ENCODE measurements around the gene TRIP6.

DNA sequence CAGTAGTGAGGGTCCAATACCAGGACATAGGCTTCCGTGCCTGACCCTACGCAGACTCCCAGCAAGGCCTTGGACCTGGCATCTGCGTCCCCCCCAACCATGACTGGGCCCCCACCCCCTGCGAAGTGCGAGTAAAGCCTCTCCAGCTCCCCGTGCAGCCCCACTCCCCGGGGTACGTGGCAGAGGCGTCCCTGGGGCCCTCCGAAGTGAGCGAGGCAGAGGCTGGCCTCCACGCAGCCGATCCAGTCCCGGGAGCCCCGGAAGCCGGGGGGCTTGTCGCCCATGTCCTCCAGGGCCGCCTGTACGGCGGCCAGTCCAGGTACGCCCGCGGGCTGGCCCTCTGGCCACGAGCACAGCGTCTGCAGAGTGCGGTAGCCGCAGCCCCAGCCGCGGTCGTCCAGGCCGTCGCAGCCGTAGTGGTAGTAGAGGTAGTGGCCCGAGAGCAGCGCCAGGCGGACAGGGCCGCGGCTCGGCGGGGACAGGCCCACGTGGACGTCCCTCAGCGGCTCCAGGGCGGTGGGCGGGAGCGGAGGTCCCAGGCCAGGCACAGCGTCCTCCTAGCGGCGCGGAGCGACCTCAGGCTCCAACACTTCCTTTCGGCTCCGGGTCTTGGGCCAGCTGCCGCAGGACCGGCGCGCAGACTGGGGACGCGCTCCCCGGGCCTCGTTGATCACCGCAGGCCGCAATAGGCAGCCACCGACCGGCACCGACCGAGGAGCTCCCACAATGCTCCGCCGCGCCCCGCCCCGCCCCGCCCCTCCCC is 22.0 kb downstream of the TRIP6 start, which contains the start of gene UFSP1:
- TF ChIP-seq EZH2 (IDR thresholded peaks at IDR 0.05; ENCODE audit: borderline replicate concordance, low read depth, low read length, poor library complexity, severe bottlenecking): no peak
- TF ChIP-seq, protein P1, sequence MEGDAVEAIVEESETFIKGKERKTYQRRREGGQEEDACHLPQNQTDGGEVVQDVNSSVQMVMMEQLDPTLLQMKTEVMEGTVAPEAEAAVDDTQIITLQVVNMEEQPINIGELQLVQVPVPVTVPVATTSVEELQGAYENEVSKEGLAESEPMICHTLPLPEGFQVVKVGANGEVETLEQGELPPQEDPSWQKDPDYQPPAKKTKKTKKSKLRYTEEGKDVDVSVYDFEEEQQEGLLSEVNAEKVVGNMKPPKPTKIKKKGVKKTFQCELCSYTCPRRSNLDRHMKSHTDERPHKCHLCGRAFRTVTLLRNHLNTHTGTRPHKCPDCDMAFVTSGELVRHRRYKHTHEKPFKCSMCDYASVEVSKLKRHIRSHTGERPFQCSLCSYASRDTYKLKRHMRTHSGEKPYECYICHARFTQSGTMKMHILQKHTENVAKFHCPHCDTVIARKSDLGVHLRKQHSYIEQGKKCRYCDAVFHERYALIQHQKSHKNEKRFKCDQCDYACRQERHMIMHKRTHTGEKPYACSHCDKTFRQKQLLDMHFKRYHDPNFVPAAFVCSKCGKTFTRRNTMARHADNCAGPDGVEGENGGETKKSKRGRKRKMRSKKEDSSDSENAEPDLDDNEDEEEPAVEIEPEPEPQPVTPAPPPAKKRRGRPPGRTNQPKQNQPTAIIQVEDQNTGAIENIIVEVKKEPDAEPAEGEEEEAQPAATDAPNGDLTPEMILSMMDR (conservative IDR thresholded peaks at IDR 0.05; ENCODE audit: low read depth, low read length): no peak
